GM12878 (cell line): ENCODE data around the gene ATXN7L1. TPM values are rescaled to one million over a fixed set of nuclear protein-coding genes. Genes with fewer than 3 reads are reported as not detected.

Experiments
- CBX3 ChIP-seq: fragments of 200-600 bp; sonication (generic); IDR thresholded peaks from 2 replicates; pipeline ENCODE4 v1.6.1; 2016; ENCODE audit warnings: low read depth, borderline replicate concordance
- EGR1 ChIP-seq, 2 experiments: IDR thresholded peaks; 1 replicate in 1 of 2; 2 replicates in 1 of 2; pipeline ENCODE4 v1.6.1; 2011 to 2012; ENCODE audit warnings: low read depth in 2 of 2, low read length in 2 of 2, borderline replicate concordance in 1 of 2, mild to moderate bottlenecking in 1 of 2, moderate library complexity in 1 of 2
- RBBP5 ChIP-seq: fragments of 200-600 bp; sonication (generic); conservative IDR thresholded peaks from 2 replicates; pipeline ENCODE4 v1.6.1; 2016
- SRF ChIP-seq, 2 experiments: IDR thresholded peaks; 2 replicates each; pipeline ENCODE4 v1.6.1; 2011; ENCODE audit warnings: low read depth in 2 of 2, low read length in 2 of 2, mild to moderate bottlenecking in 1 of 2, moderate library complexity in 1 of 2
- WRNIP1 ChIP-seq: IDR thresholded peaks from 2 replicates; pipeline ENCODE4 v1.6.1; 2011; ENCODE audit warnings: low read depth, low read length, improper control_type of control experiment, borderline replicate concordance
- ZBTB11 ChIP-seq: fragments of 450-650 bp; formaldehyde crosslinking; IDR thresholded peaks from 2 replicates; pipeline ENCODE4 v1.5.0; 2022; ENCODE audit warnings: mild to moderate bottlenecking, missing genetic modification characterization
- polyA plus RNA-seq, 11 experiments: library from polyadenylated mRNA; depleted of rRNA in 4 of 11; unstranded in 6 of 11; stranded (reverse) in 5 of 11; fragments of >200 nt; fragmentation: Nextera tagmentation in 4 of 11; fragmentation: Illumina TruSeq in 1 of 11; extraction: Ambion mirVana in 4 of 11; extraction: Trizol in 1 of 11; gene quantifications; 1 replicate in 1 of 11; 2 replicates in 10 of 11; pipeline versions ENCODE4 v1.2.1 to v1.2.3, GENCODE V29; 2011 to 2016; ENCODE audit warnings: inconsistent platforms in 2 of 11, missing spikeins in 2 of 11, low read depth in 1 of 11
- total RNA-seq, 4 experiments: library from RNA; depleted of rRNA in 3 of 4; stranded (reverse); fragments of >200 nt in 3 of 4; fragmentation: Illumina TruSeq in 1 of 4; extraction: Trizol in 1 of 4; gene quantifications; 2 replicates each; pipeline versions ENCODE4 v1.2.1 to v1.2.3, GENCODE V29; 2013 to 2021
- TF ChIP-seq, protein P1 (sequence below): IDR thresholded peaks from 2 replicates; pipeline ENCODE4 v1.6.1; 2012; ENCODE audit warnings: mild to moderate bottlenecking, low read depth, low read length
- TF ChIP-seq, protein P2 (sequence below): fragments of 450-650 bp; formaldehyde crosslinking; IDR thresholded peaks from 2 replicates; pipeline ENCODE4 v1.4.0; 2020; ENCODE audit warnings: mild to moderate bottlenecking, moderate library complexity
- TF ChIP-seq, protein P3 (sequence below): fragments of 450-650 bp; IDR thresholded peaks from 2 replicates; pipeline ENCODE4 v1.6.1; 2017; ENCODE audit warnings: antibody characterized with exemption, mild to moderate bottlenecking, moderate library complexity

The ATXN7L1 gene
- total and polyA plus RNA-seq, 10 of the 15 experiments (the other 5 are each of a cell fraction or from before 2014, with no cell fraction given), result 0.40 to 2.9 (median 1.2) TPM

- TF ChIP-seq CBX3, result no peak
- no peak for TF ChIP-seq WRNIP1
- TF ChIP-seq, protein P1, sequence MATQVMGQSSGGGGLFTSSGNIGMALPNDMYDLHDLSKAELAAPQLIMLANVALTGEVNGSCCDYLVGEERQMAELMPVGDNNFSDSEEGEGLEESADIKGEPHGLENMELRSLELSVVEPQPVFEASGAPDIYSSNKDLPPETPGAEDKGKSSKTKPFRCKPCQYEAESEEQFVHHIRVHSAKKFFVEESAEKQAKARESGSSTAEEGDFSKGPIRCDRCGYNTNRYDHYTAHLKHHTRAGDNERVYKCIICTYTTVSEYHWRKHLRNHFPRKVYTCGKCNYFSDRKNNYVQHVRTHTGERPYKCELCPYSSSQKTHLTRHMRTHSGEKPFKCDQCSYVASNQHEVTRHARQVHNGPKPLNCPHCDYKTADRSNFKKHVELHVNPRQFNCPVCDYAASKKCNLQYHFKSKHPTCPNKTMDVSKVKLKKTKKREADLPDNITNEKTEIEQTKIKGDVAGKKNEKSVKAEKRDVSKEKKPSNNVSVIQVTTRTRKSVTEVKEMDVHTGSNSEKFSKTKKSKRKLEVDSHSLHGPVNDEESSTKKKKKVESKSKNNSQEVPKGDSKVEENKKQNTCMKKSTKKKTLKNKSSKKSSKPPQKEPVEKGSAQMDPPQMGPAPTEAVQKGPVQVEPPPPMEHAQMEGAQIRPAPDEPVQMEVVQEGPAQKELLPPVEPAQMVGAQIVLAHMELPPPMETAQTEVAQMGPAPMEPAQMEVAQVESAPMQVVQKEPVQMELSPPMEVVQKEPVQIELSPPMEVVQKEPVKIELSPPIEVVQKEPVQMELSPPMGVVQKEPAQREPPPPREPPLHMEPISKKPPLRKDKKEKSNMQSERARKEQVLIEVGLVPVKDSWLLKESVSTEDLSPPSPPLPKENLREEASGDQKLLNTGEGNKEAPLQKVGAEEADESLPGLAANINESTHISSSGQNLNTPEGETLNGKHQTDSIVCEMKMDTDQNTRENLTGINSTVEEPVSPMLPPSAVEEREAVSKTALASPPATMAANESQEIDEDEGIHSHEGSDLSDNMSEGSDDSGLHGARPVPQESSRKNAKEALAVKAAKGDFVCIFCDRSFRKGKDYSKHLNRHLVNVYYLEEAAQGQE, result no peak
- TF ChIP-seq ZBTB11 (CRISPR knock-in tag), result no peak
- TF ChIP-seq RBBP5, result no peak
- TF ChIP-seq EGR1 (IDR thresholded peaks at IDR 0.05; ENCODE audit: borderline replicate concordance in 1 of 2, low read depth in 2 of 2, low read length in 2 of 2), result no peak
- TF ChIP-seq SRF (IDR thresholded peaks at IDR 0.05; ENCODE audit: low read depth in 2 of 2, low read length in 2 of 2), result no peak
- TF ChIP-seq, protein P2, sequence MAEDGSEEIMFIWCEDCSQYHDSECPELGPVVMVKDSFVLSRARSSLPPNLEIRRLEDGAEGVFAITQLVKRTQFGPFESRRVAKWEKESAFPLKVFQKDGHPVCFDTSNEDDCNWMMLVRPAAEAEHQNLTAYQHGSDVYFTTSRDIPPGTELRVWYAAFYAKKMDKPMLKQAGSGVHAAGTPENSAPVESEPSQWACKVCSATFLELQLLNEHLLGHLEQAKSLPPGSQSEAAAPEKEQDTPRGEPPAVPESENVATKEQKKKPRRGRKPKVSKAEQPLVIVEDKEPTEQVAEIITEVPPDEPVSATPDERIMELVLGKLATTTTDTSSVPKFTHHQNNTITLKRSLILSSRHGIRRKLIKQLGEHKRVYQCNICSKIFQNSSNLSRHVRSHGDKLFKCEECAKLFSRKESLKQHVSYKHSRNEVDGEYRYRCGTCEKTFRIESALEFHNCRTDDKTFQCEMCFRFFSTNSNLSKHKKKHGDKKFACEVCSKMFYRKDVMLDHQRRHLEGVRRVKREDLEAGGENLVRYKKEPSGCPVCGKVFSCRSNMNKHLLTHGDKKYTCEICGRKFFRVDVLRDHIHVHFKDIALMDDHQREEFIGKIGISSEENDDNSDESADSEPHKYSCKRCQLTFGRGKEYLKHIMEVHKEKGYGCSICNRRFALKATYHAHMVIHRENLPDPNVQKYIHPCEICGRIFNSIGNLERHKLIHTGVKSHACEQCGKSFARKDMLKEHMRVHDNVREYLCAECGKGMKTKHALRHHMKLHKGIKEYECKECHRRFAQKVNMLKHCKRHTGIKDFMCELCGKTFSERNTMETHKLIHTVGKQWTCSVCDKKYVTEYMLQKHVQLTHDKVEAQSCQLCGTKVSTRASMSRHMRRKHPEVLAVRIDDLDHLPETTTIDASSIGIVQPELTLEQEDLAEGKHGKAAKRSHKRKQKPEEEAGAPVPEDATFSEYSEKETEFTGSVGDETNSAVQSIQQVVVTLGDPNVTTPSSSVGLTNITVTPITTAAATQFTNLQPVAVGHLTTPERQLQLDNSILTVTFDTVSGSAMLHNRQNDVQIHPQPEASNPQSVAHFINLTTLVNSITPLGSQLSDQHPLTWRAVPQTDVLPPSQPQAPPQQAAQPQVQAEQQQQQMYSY (CRISPR knock-in tag), result no peak
- TF ChIP-seq, protein P3, sequence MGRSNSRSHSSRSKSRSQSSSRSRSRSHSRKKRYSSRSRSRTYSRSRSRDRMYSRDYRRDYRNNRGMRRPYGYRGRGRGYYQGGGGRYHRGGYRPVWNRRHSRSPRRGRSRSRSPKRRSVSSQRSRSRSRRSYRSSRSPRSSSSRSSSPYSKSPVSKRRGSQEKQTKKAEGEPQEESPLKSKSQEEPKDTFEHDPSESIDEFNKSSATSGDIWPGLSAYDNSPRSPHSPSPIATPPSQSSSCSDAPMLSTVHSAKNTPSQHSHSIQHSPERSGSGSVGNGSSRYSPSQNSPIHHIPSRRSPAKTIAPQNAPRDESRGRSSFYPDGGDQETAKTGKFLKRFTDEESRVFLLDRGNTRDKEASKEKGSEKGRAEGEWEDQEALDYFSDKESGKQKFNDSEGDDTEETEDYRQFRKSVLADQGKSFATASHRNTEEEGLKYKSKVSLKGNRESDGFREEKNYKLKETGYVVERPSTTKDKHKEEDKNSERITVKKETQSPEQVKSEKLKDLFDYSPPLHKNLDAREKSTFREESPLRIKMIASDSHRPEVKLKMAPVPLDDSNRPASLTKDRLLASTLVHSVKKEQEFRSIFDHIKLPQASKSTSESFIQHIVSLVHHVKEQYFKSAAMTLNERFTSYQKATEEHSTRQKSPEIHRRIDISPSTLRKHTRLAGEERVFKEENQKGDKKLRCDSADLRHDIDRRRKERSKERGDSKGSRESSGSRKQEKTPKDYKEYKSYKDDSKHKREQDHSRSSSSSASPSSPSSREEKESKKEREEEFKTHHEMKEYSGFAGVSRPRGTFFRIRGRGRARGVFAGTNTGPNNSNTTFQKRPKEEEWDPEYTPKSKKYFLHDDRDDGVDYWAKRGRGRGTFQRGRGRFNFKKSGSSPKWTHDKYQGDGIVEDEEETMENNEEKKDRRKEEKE, result peak; percentile 28; the same call in 1 of the 2 replicates
Observed at GRCh38 chr7:105806592-105807447, 69.6 kb downstream of the ATXN7L1 start (continued).
